GM03348 (cell line): ENCODE results near the gene CPEB4.

Experiments
- DNase-seq: peaks from one replicate; pipeline ENCODE4 v3.0.0; 2012; ENCODE audit warnings: low spot score

CPEB4 gene

GRCh38 chr5:173973616-173973969, 85.4 kb downstream of the CPEB4 start:
- DNase-seq = peak; percentile 22

- DNase-seq = no peak
Observed at GRCh38 chr5:173974688-173975239, 86.6 kb downstream of the CPEB4 start.

- DNase-seq = no peak
Observed at GRCh38 chr5:173981185-173981761, 93.1 kb downstream of the CPEB4 start.

GRCh38 chr5:173984218-173984617, 96.1 kb downstream of the CPEB4 start:
- DNase-seq = no peak

DNA sequence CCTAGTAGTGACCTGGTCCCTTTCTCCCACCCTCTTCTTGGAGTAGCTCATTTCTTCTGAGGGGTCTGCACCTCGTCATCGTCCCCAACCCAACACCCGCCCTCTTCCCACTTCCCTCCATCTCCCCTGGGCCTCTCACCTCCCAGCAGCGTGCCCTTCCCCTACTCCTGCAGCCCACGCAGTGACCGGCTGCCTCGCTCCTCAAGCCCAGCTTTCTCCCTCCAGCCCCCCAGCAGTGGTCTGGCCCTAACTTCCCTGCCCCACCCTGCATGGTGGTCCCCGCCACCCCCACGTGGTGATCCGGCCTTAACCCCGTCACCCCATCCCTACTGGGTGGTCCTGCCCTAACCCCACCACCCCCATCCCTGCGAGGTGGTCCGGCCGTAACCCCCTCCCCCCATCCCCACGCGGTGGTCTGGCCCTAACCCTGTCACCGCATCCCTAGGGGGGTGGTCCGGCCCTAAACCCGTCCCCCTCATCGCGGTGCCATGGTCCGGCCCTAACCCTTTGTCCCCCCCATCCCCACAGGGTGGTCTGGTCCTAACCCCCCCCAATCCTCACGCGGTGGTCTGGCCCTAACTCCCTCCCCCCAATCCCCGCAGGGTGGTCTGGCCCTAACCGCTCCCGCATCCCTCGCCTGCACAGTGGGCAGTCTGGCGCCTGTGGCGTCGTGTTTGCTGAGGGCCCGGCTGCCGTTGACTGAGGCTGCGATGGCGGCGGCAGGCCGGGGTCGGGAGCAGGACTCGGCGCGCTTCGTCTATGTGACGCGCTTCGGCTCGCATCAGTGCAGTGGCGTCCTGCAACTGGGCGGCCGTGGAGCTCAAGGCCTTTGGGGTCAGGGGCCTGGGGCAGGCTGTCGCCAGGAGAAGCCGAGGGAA, 100.6 kb downstream of the CPEB4 start, which contains the start of gene C5orf47:
C5orf47 (plus strand) TSS at position 617 of the 878 bp plus-strand sequence; CDS start at position 711, 94 bp downstream.
- no peak for DNase-seq

DNA sequence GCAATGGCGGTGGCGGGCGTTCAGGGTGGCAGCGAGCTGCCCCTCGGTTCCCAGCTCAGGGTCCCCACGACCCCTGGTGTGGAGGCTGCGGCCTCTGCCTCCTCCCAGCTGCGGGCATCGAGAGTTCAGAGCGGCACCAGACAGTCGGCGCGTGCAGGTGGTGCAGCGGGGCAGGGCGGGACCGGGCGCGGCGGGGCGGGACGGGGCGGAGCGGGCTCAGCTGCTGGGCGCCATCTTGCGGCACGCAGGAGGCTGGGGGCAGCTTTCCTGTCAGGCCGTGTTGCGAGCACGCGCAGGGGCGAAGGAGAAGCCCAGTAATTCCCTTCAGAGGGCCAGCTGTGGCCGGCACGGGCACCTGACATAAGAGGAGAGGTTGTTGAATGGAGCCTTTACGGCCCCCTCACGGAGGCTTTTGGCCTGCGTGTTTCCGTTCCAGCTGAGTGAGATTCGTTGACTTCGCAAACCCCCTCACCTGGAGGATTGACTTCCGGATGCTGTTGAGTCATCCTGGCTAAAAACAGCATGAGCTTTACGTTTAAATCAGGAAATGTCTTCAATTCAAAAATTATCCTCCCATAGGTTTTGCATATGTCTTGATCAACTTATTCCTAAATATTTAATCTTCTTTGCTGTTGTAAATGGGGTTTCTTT, 101.4 kb downstream of the CPEB4 start:
- DNase-seq = no peak

DNA sequence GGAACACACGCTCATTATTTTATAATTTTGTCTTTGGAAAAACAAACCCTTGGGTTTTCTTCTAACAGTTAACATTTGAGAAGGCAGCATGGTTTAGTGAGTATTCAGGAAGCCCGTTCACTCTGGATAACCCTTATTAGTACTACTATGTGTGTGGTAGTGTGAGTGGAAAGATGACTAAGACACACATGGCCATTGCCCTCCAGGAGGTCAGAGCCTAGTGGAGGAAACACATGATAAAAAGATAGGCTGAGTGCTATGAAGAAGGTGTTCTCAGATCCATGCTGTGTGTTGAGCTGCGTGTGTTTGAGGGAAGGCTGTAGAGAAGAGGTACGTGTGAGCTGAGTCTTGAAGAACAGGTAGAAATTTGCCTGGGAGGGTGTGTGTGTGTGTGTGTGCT, 109.2 kb downstream of the CPEB4 start:
- DNase-seq = no peak

DNA sequence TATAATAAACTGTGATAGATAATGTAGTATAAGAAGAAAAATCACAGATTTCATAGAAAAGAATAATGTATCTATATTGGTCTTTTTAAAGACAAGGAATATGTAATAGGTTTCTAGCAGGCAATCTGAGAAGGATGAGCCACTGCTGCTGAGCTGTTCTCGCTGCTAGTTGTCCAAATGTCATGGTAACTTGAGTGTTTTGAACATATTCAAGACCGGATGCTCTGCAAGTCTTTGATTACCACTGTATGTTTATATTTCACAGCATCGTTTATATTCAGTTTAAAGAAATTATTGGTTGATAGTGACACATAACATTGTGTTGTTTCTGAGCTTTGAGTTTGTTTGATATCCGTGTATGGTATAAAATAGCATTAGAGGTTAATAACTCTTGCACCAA, 110.4 kb downstream of the CPEB4 start:
- no peak for DNase-seq

GRCh38 chr5:174000076-174000475, 111.9 kb downstream of the CPEB4 start:
- DNase-seq = no peak

DNA sequence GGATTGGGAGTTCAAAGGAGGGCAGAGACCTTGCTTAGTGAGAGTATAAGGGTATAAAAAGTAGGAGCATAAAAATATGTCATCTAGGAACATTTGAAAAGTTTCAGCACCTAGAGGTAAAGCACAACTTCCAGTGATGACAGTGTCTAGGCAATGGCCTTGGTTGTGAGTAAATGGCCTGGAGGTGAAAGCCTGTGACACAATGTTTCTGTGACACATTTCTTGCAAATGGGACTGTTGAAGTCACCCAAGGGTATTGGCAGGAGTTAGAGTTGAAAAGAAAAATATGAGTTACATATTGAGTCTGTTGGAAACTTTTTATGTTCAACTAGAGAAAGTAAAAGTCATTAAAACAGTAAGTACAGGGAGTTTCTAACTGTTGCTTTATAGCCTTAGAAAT, 115.6 kb downstream of the CPEB4 start:
- DNase-seq = no peak

GRCh38 chr5:174008922-174009321, 120.8 kb downstream of the CPEB4 start:
- no peak for DNase-seq

DNA sequence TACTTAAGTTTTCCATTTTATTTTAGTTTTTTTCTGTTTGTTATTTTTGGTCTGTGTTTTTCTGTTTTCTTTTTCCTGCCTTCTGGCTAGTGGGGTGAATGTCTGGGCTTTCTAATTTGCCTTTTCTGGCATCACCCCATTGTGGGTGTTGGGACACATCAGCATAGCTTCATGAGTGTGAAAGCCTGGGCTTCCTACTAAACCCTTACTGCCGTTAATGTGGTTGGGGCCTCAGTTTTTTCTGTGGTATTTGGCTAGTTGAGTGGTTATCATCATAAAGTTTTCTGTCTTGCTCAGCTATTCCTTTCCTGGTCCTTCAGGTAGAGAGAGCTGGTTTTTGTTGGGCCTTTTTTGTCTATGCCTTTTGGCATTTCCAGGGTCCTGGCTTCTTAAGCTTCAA, 122.2 kb downstream of the CPEB4 start:
- DNase-seq = no peak

DNA sequence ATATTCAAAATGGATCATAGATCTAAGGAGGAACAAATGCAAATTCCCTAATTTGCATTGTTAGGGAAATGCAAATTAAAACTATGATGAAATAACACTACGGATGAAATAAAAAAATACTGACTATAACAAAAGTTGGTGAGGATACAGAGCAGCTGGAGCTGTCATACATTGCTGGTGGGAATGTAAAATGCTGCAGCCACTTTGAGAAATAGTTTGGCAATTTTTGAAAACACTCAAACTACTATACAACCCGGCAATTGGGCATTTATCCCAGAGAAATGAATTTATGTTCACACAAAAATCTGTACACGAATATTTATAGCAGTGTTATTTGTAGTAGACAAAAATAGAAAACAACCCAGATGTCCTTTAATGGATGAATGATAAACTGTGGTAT, 123.3 kb downstream of the CPEB4 start:
- no peak for DNase-seq
